IMR-90 (cell line): Measurements from ENCODE around the gene COL4A3. TPM values are rescaled to one million over a fixed set of nuclear protein-coding genes. Genes with fewer than 3 reads are reported as not detected.

Source experiments
- ATAC-seq: fragments of 200-7000 bp; cut with Tn5 transposase; 2 replicates; pipeline ENCODE4 v1.9.1; 2020; ENCODE audit warnings: low read depth, mild to moderate bottlenecking, moderate library complexity
- BruUV-seq: library from RNA; stranded (reverse); fragments of 400-500 nt; replicated peaks from 2 replicates; lab custom pipeline; 2021; lab: Mats Ljungman, UMichigan
- CTCF ChIA-PET: fragments of 300-600 bp; formaldehyde crosslinking; extraction: SDS; loops from one replicate; lab custom pipeline; 2021; ENCODE audit warnings: antibody characterized with exemption; lab: Yijun Ruan, JAX
- POLR2A ChIA-PET: fragments of 300-600 bp; sonication (Branson Sonifier 250); formaldehyde crosslinking; loops from one replicate; lab custom pipeline; 2022; ENCODE audit warnings: antibody characterized with exemption; ENCODE audit not compliant: unreplicated experiment; lab: Charles Lee
- DNase-seq: peaks from one replicate; pipeline ENCODE4 v3.0.0; 2013
- H2AFZ ChIP-seq: replicated peaks from 2 replicates; pipeline ENCODE3; 2013; ENCODE audit warnings: low read length, mild to moderate bottlenecking; ENCODE audit not compliant: poor library complexity
- H2AK5ac ChIP-seq: 2 replicates; pipeline ENCODE4 v1.6.1; 2013; ENCODE audit warnings: low read depth, low read length, inconsistent platforms
- H2AK9ac ChIP-seq: replicated peaks from 2 replicates; pipeline ENCODE3; 2013; ENCODE audit warnings: mild to moderate bottlenecking, low read depth, low read length, moderate library complexity; ENCODE audit not compliant: poor library complexity
- H2BK120ac ChIP-seq: 2 replicates; pipeline ENCODE4 v1.6.1; 2013; ENCODE audit warnings: low read depth, low read length, inconsistent platforms
- H2BK15ac ChIP-seq: 3 replicates; pipeline ENCODE4 v1.6.1; 2013; ENCODE audit warnings: low read depth, low read length, inconsistent platforms
- H2BK20ac ChIP-seq: 2 replicates; pipeline ENCODE4 v1.6.1; 2013; ENCODE audit warnings: low read depth, mild to moderate bottlenecking, inconsistent platforms, low read length, moderate library complexity
- H2BK5ac ChIP-seq: 2 replicates; pipeline ENCODE4 v1.6.1; 2013; ENCODE audit warnings: mild to moderate bottlenecking, low read depth, low read length, inconsistent platforms; ENCODE audit not compliant: poor library complexity, severe bottlenecking
- H3K14ac ChIP-seq: replicated peaks from 2 replicates; pipeline ENCODE4 v1.6.1; 2013; ENCODE audit warnings: low read depth, low read length, inconsistent platforms
- H3K18ac ChIP-seq: 2 replicates; pipeline ENCODE4 v1.6.1; 2013; ENCODE audit warnings: low read depth, low read length, control low read depth
- H3K23ac ChIP-seq: 2 replicates; pipeline ENCODE4 v1.6.1; 2013; ENCODE audit warnings: low read depth, low read length, inconsistent platforms
- H3K27ac ChIP-seq: 2 replicates; pipeline ENCODE4 v1.5.1; 2013; ENCODE audit warnings: mild to moderate bottlenecking, control low read depth, low read length; ENCODE audit not compliant: insufficient read depth
- H3K27me3 ChIP-seq: 2 replicates; pipeline ENCODE4 v1.6.1; 2013; ENCODE audit warnings: low read length; ENCODE audit not compliant: control insufficient read depth, insufficient read depth
- H3K36me3 ChIP-seq: 2 replicates; pipeline ENCODE4 v1.6.1; 2013; ENCODE audit warnings: low read length, mixed read lengths; ENCODE audit not compliant: control insufficient read depth, insufficient read depth
- H3K4ac ChIP-seq: 2 replicates; pipeline ENCODE4 v1.6.1; 2013; ENCODE audit warnings: low read depth, low read length, inconsistent platforms
- H3K4me1 ChIP-seq: 2 replicates; pipeline ENCODE4 v1.6.1; 2013; ENCODE audit warnings: low read length, mixed read lengths; ENCODE audit not compliant: control insufficient read depth, insufficient read depth
- H3K4me2 ChIP-seq: 2 replicates; pipeline ENCODE4 v1.6.1; 2013; ENCODE audit warnings: low read depth, mild to moderate bottlenecking, control low read depth, low read length, moderate library complexity
- H3K4me3 ChIP-seq: 2 replicates; pipeline ENCODE4 v1.5.1; 2013; ENCODE audit warnings: low read depth, mild to moderate bottlenecking, control low read depth, low read length, moderate library complexity; ENCODE audit not compliant: insufficient read depth
- H3K56ac ChIP-seq: 2 replicates; pipeline ENCODE4 v1.6.1; 2013; ENCODE audit warnings: low read length, inconsistent platforms; ENCODE audit not compliant: insufficient read depth; ENCODE audit errors: extremely low read depth
- H3K79me1 ChIP-seq, 2 experiments: 2 replicates each; pipeline ENCODE4 v1.6.1; 2013; ENCODE audit warnings: low read length in 2 of 2, inconsistent platforms in 1 of 2, low read depth in 1 of 2
- H3K9ac ChIP-seq: 2 replicates; pipeline ENCODE4 v1.6.1; 2013; ENCODE audit warnings: low read depth, low read length, control low read depth
- H3K9me1 ChIP-seq: 2 replicates; pipeline ENCODE4 v1.6.1; 2013; ENCODE audit warnings: low read length, inconsistent platforms; ENCODE audit not compliant: insufficient read depth
- H3K9me3 ChIP-seq: 2 replicates; pipeline ENCODE4 v1.6.1; 2013; ENCODE audit warnings: low read length; ENCODE audit not compliant: control insufficient read depth, insufficient read depth
- H4K20me1 ChIP-seq: 2 replicates; pipeline ENCODE4 v1.6.1; 2013; ENCODE audit warnings: low read length, inconsistent platforms; ENCODE audit not compliant: insufficient read depth
- H4K5ac ChIP-seq: 2 replicates; pipeline ENCODE4 v1.6.1; 2013; ENCODE audit warnings: mild to moderate bottlenecking, low read depth, low read length, control low read depth
- H4K8ac ChIP-seq, 2 experiments: 2 replicates each; pipeline ENCODE4 v1.6.1; 2013; ENCODE audit warnings: low read depth in 2 of 2, low read length in 2 of 2, control low read depth in 1 of 2, inconsistent platforms in 1 of 2
- H4K91ac ChIP-seq: 2 replicates; pipeline ENCODE4 v1.6.1; 2013; ENCODE audit warnings: low read depth, low read length, inconsistent platforms; ENCODE audit not compliant: insufficient read depth
- BHLHE40 ChIP-seq: fragments of 150-350 bp; IDR thresholded peaks from 2 replicates; pipeline ENCODE4 v1.6.1; 2016; ENCODE audit warnings: mild to moderate bottlenecking, low read depth, low read length
- CEBPB ChIP-seq: IDR thresholded peaks from 2 replicates; pipeline ENCODE4 v1.6.1; 2012; ENCODE audit warnings: low read depth, low read length, improper control_type of control experiment
- ELK1 ChIP-seq: fragments of 150-350 bp; IDR thresholded peaks from 2 replicates; pipeline ENCODE4 v1.6.1; 2016; ENCODE audit warnings: low read depth, mild to moderate bottlenecking, low read length, moderate library complexity, borderline replicate concordance
- FOS ChIP-seq: fragments of 150-350 bp; IDR thresholded peaks from 2 replicates; pipeline ENCODE4 v1.6.1; 2016; ENCODE audit warnings: low read depth, low read length
- MAFK ChIP-seq: IDR thresholded peaks from 2 replicates; pipeline ENCODE4 v1.6.1; 2012; ENCODE audit warnings: low read depth, low read length, improper control_type of control experiment
- MAZ ChIP-seq: IDR thresholded peaks from 2 replicates; pipeline ENCODE4 v1.6.1; 2012; ENCODE audit warnings: low read depth, mild to moderate bottlenecking, low read length, improper control_type of control experiment, moderate library complexity, borderline replicate concordance
- MXI1 ChIP-seq: IDR thresholded peaks from 2 replicates; pipeline ENCODE4 v1.6.1; 2012; ENCODE audit warnings: low read depth, mild to moderate bottlenecking, low read length, moderate library complexity, borderline replicate concordance
- NFE2L2 ChIP-seq: fragments of 150-350 bp; IDR thresholded peaks from 2 replicates; pipeline ENCODE4 v1.6.1; 2016; ENCODE audit warnings: low read depth, mild to moderate bottlenecking, low read length
- POLR2A ChIP-seq: IDR thresholded peaks from 2 replicates; pipeline ENCODE4 v1.6.1; 2012; ENCODE audit warnings: mild to moderate bottlenecking, low read depth, low read length
- RAD21 ChIP-seq: IDR thresholded peaks from 2 replicates; pipeline ENCODE4 v1.6.1; 2012; ENCODE audit warnings: low read length, improper control_type of control experiment
- RCOR1 ChIP-seq: IDR thresholded peaks from 2 replicates; pipeline ENCODE4 v1.6.1; 2012; ENCODE audit warnings: mild to moderate bottlenecking, low read length, improper control_type of control experiment; ENCODE audit not compliant: insufficient replicate concordance
- RFX5 ChIP-seq: IDR thresholded peaks from 2 replicates; pipeline ENCODE4 v1.8.0; 2012; ENCODE audit warnings: low read depth, mild to moderate bottlenecking, low read length, moderate library complexity
- USF2 ChIP-seq: fragments of 150-350 bp; IDR thresholded peaks from 2 replicates; pipeline ENCODE4 v1.6.1; 2017; ENCODE audit warnings: mild to moderate bottlenecking, antibody characterized with exemption, low read length, low read depth
- WGBS, 2 experiments: methylation state at CpG; one replicate each; pipeline versions ENCODE4 v1.1.5 to v1.1.7; 2013; ENCODE audit warnings: missing lambda C conversion rate in 2 of 2; ENCODE audit not compliant: insufficient read length in 1 of 2; ENCODE audit errors: extremely low coverage in 2 of 2; 5-methylcytosine and 5-hydroxymethylcytosine counted together
- dilution Hi-C: fragments of 300-500 bp; cut with HindIII; formaldehyde crosslinking; loops from one replicate; pipeline ENCODE4 v1.14.3; 2018; ENCODE audit warnings: low sequenced_read_pairs; ENCODE audit not compliant: unreplicated experiment
- in situ Hi-C: fragments of 300-500 bp; cut with MboI; formaldehyde crosslinking; loops from 3 replicates; pipeline ENCODE4 v1.14.3; 2019; ENCODE audit warnings: low sequenced_read_pairs, inconsistent platforms, mixed read lengths
- intact Hi-C: fragments of 100-400 bp; cut with micrococcal nuclease; formaldehyde crosslinking; loops from 2 replicates; pipeline ENCODE4 v1.10.0; 2022
- polyA plus RNA-seq, 3 experiments: library from polyadenylated mRNA; depleted of rRNA; stranded (reverse); fragments of >200 nt; gene quantifications; 2 replicates each; pipeline ENCODE4 v1.2.3, GENCODE V29; 2012; ENCODE audit warnings: low replicate concordance in 1 of 3
- total RNA-seq: library from RNA; depleted of rRNA; stranded (reverse); fragments of >200 nt; gene quantifications from 2 replicates; pipeline ENCODE4 v1.2.3, GENCODE V29; 2012

Gene COL4A3
- total and polyA plus RNA-seq, 2 of the 4 experiments (the other 2 are of a cell fraction) = not detected

- Histone ChIP-seq H2BK120ac (no peak overlapping the region), H3K27ac (no peak overlapping the region), H3K79me1 (no peaks in the 10 kb centered on the region), H3K4me3 (no peak overlapping the region), H2BK20ac (no peak overlapping the region), H4K5ac (no peak overlapping the region), H2BK15ac (no peak overlapping the region), H2AK5ac (no peak overlapping the region), H3K56ac (no peak overlapping the region), H2BK5ac (no peak overlapping the region), H3K18ac (no peak overlapping the region), H3K9me3 (no peaks in the 10 kb centered on the region), H3K27me3 (no peaks in the 10 kb centered on the region), H3K23ac (no peak overlapping the region), H4K8ac (no peak overlapping the region), H2AFZ (no peak overlapping the region), H3K4me2 (no peak overlapping the region), H2AK9ac (no peak overlapping the region), H3K9ac (no peak overlapping the region), H4K20me1 (no peaks in the 10 kb centered on the region), H3K36me3 (no peaks in the 10 kb centered on the region), H3K14ac (no peak overlapping the region), H3K4ac (no peak overlapping the region), H3K4me1 (no peaks in the 10 kb centered on the region), H4K91ac (no peak overlapping the region), H3K9me1 (no peaks in the 10 kb centered on the region)
- in situ Hi-C loops (no loop called here), dilution Hi-C loops (no loop called here), intact Hi-C loops (no loop called here)
- DNase-seq = no peak
- ChIA-PET CTCF (no interaction called here), POLR2A (no interaction called here)
- no TSS peak for BruUV-seq
- ATAC-seq = no peak
- no peak for TF ChIP-seq FOS
- no peak for TF ChIP-seq RCOR1
- TF ChIP-seq USF2 = no peak
- no peak for TF ChIP-seq CEBPB
- TF ChIP-seq ELK1 = no peak
- no peak for TF ChIP-seq POLR2A
- no peak for TF ChIP-seq BHLHE40
- TF ChIP-seq MXI1 = no peak
- no peak for TF ChIP-seq NFE2L2
- TF ChIP-seq RAD21 = no peak
- no peak for TF ChIP-seq MAZ
- no peak for TF ChIP-seq MAFK
- no peak for TF ChIP-seq RFX5
- WGBS, 2 experiments = no CpG with 5 or more reads among the region's 4 CpGs
Observed at GRCh38 chr2:227293531-227293930, 129.1 kb downstream of the COL4A3 start.
